Vagina (tissue), 2 donors: ENCODE measurements around the gene TENT5A.

Experiments used
- CTCF ChIP-seq, 3 experiments: fragments of 450-650 bp in 2 of 3; fragments of 200-600 bp in 1 of 3; sonication (generic) in 1 of 3; IDR thresholded peaks; one replicate each; pipeline ENCODE4 v1.5.1; 2017 to 2019; ENCODE audit warnings: antibody characterized with exemption in 3 of 3, mild to moderate bottlenecking in 2 of 3, moderate library complexity in 2 of 3
- POLR2A ChIP-seq, 2 donors: fragments of 450-650 bp; IDR thresholded peaks; one replicate each; pipeline ENCODE4 v1.6.1; 2017; ENCODE audit warnings: antibody characterized with exemption in 2 of 2, mild to moderate bottlenecking in 2 of 2, moderate library complexity in 2 of 2

GRCh38 chr6:81718126-81718525, 34.4 kb downstream of the TENT5A start:
- no peak for TF ChIP-seq CTCF (IDR thresholded peaks at IDR 0.05)
- no peak for TF ChIP-seq POLR2A (IDR thresholded peaks at IDR 0.05)
